Loucy (cell line): ENCODE results near the gene TRAPPC3L.
A peak's percentile ranks its signal among the peaks of the same experiment; 100 is the strongest.

Source experiments
- H2AFZ ChIP-seq: fragments of 200-600 bp; sonication (generic); 2 replicates; pipeline ENCODE4 v1.6.0; 2016; ENCODE audit warnings: antibody characterized with exemption, mild to moderate bottlenecking, low read length, moderate library complexity
- H3F3A ChIP-seq: fragments of 200-600 bp; 2 replicates; pipeline ENCODE4 v1.6.0; 2016; ENCODE audit warnings: antibody characterized with exemption, low read depth, mild to moderate bottlenecking
- H3K27me3 ChIP-seq: fragments of 200-600 bp; sonication (generic); 2 replicates; pipeline ENCODE4 v1.6.1; 2014; ENCODE audit warnings: low read length, mild to moderate bottlenecking; ENCODE audit not compliant: insufficient read depth, poor library complexity, severe bottlenecking
- H3K36me3 ChIP-seq: fragments of 200-600 bp; sonication (generic); 2 replicates; pipeline ENCODE4 v1.6.1; 2016; ENCODE audit warnings: low read length; ENCODE audit not compliant: insufficient read depth
- H3K4me1 ChIP-seq: fragments of 200-600 bp; sonication (generic); 2 replicates; pipeline ENCODE4 v1.5.1; 2014; ENCODE audit warnings: low read length, mild to moderate bottlenecking; ENCODE audit not compliant: insufficient read depth, poor library complexity, severe bottlenecking
- H3K4me2 ChIP-seq: fragments of 200-600 bp; sonication (generic); 2 replicates; pipeline ENCODE4 v1.6.0; 2014; ENCODE audit warnings: antibody characterized with exemption, low read length, low read depth, mild to moderate bottlenecking; ENCODE audit not compliant: poor library complexity, severe bottlenecking
- H3K4me3 ChIP-seq: fragments of 200-600 bp; sonication (generic); 2 replicates; pipeline ENCODE4 v1.5.1; 2014; ENCODE audit warnings: low read length, mild to moderate bottlenecking, mixed read lengths; ENCODE audit not compliant: poor library complexity, severe bottlenecking
- H3K79me2 ChIP-seq: fragments of 200-600 bp; sonication (generic); 2 replicates; pipeline ENCODE4 v1.6.1; 2014; ENCODE audit warnings: low read length; ENCODE audit not compliant: insufficient read depth
- H3K9ac ChIP-seq: fragments of 200-600 bp; sonication (generic); 2 replicates; pipeline ENCODE4 v1.6.0; 2014; ENCODE audit warnings: mild to moderate bottlenecking, low read depth, low read length, moderate library complexity; ENCODE audit not compliant: poor library complexity, severe bottlenecking
- H3K9me2 ChIP-seq: fragments of 200-600 bp; sonication (generic); replicated peaks from 2 replicates; pipeline ENCODE4 v1.6.1; 2016; ENCODE audit warnings: low read depth, low read length, mixed read lengths
- H3K9me3 ChIP-seq: fragments of 200-600 bp; sonication (generic); 2 replicates; pipeline ENCODE4 v1.6.1; 2014; ENCODE audit warnings: mild to moderate bottlenecking, antibody characterized with exemption, low read length, low read depth; ENCODE audit not compliant: insufficient read depth
- H4K20me1 ChIP-seq: fragments of 200-600 bp; sonication (generic); 2 replicates; pipeline ENCODE4 v1.6.0; 2014; ENCODE audit warnings: antibody characterized with exemption, low read length, mild to moderate bottlenecking; ENCODE audit not compliant: insufficient read depth, poor library complexity, severe bottlenecking
- EZH2phosphoT487 ChIP-seq: fragments of 200-600 bp; IDR thresholded peaks from 2 replicates; pipeline ENCODE4 v1.6.1; 2018; ENCODE audit warnings: antibody characterized with exemption, mild to moderate bottlenecking, moderate library complexity, borderline replicate concordance
- TF ChIP-seq, protein P1 (sequence below): fragments of 200-600 bp; sonication (generic); conservative IDR thresholded peaks from 2 replicates; pipeline ENCODE4 v1.5.1; 2014; ENCODE audit warnings: mild to moderate bottlenecking, antibody characterized with exemption, low read length

Gene TRAPPC3L

DNA sequence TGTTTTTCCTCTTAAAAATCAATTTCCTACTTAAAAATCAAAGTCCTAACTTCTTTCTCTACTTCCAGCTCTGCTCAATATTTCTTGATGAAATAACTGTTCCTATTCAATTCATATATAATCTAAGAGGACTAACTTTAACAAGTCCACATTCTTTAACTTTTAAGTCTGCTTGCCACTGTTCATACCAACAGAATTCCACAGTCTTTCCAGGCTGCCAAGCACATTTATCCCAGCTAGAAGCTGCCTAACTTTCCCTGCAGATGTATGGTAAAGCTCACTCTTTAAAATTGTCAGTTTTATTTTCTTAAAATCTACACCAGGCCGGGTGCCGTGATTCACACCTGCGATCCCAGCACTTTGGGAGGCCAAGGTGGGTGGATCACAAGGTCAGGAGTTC is 72.8 kb downstream of the TRAPPC3L start:
- no peaks in the 10 kb centered on the region for H3F3A ChIP-seq
- peaks cover 29% of the 10 kb centered on the region for H3K4me1 ChIP-seq
- no peak overlapping the region for H3K9ac ChIP-seq
- no peaks in the 10 kb centered on the region for H3K79me2 ChIP-seq
- no peak overlapping the region for H3K4me2 ChIP-seq
- no peak overlapping the region for H2AFZ ChIP-seq
- H3K36me3 ChIP-seq = no peaks in the 10 kb centered on the region
- no peak overlapping the region for H3K4me3 ChIP-seq
- no peaks in the 10 kb centered on the region for H3K27me3 ChIP-seq
- no peaks in the 10 kb centered on the region for H4K20me1 ChIP-seq
- H3K9me3 ChIP-seq = no peaks in the 10 kb centered on the region
- TF ChIP-seq, protein P1, sequence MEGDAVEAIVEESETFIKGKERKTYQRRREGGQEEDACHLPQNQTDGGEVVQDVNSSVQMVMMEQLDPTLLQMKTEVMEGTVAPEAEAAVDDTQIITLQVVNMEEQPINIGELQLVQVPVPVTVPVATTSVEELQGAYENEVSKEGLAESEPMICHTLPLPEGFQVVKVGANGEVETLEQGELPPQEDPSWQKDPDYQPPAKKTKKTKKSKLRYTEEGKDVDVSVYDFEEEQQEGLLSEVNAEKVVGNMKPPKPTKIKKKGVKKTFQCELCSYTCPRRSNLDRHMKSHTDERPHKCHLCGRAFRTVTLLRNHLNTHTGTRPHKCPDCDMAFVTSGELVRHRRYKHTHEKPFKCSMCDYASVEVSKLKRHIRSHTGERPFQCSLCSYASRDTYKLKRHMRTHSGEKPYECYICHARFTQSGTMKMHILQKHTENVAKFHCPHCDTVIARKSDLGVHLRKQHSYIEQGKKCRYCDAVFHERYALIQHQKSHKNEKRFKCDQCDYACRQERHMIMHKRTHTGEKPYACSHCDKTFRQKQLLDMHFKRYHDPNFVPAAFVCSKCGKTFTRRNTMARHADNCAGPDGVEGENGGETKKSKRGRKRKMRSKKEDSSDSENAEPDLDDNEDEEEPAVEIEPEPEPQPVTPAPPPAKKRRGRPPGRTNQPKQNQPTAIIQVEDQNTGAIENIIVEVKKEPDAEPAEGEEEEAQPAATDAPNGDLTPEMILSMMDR = no peak
- no peak for TF ChIP-seq EZH2phosphoT487
- no peaks in the 10 kb centered on the region for H3K9me2 ChIP-seq

DNA sequence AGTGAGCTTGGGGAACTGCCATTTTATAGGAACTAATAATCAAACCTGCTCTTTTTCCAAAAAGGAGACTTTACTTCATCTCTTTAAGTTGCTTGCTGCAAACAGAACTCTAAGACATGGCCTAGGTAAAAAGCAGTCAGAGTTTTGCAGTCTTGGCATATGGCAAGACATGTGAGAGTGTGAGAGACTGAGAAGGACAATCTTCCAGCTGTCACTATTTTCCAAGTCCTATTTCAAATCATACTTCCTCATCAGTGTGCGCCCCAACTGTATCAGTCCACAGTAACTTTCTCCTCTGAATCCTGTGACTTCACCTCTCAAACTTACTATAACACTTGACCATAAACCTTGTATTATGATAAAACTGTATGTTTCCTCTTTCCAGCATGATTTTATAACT is 74.0 kb downstream of the TRAPPC3L start:
- Histone ChIP-seq H3K79me2 (no peaks in the 10 kb centered on the region), H3K4me1 (peaks cover 26% of the 10 kb centered on the region), H3K4me2 (no peak overlapping the region), H3K36me3 (no peaks in the 10 kb centered on the region), H3K9me2 (no peaks in the 10 kb centered on the region), H4K20me1 (no peaks in the 10 kb centered on the region), H3K9me3 (no peaks in the 10 kb centered on the region), H2AFZ (peak overlapping the region; percentile 24; the same call in 1 of the 2 replicates), H3K4me3 (no peak overlapping the region), H3K9ac (no peak overlapping the region), H3K27me3 (no peaks in the 10 kb centered on the region), H3F3A (no peaks in the 10 kb centered on the region)
- TF ChIP-seq, protein P1 = no peak

DNA sequence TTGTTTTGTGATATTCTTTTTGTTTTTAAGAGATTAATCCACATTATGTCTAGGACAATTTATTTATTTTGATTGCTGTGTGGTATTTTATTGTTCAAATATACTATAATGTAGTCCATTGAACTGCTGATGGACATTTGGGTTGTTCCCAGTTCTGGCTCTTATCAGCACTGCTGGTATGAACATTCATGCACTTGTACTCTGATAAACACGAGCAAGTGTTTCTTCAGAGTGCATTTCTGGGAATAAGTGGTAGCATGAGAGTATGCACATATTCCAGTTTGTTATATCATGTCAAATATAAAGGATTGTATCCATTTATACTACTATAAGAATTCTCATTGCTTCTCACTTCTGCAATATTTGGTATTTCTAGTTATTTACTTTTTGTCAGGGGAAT is 77.2 kb downstream of the TRAPPC3L start:
- Histone ChIP-seq H3K4me3 (no peak overlapping the region), H3K79me2 (0 out of 2 replicates have a peak, but pooled peaks cover under 1% of the 10 kb centered on the region), H3K36me3 (no peaks in the 10 kb centered on the region), H3F3A (no peaks in the 10 kb centered on the region), H3K9me2 (no peaks in the 10 kb centered on the region), H2AFZ (no peak overlapping the region), H3K9ac (no peak overlapping the region), H3K4me1 (peaks cover 17% of the 10 kb centered on the region), H3K27me3 (no peaks in the 10 kb centered on the region), H4K20me1 (no peaks in the 10 kb centered on the region), H3K4me2 (no peak overlapping the region), H3K9me3 (no peaks in the 10 kb centered on the region)
- TF ChIP-seq, protein P1 = no peak
- TF ChIP-seq EZH2phosphoT487 = no peak
